ENCODE data around the gene IFNE. TPM values are rescaled to one million over a fixed set of nuclear protein-coding genes. Genes with fewer than 3 reads are reported as not detected.
A peak's percentile ranks its signal among the peaks of the same experiment; 100 is the strongest.

IFNE gene
- total and polyA plus RNA-seq, 4 donors: not detected

Small RNA genes within 50 kb of the gene (small RNA-seq; reads per million reads assigned to genes)
- gene MIR31 (0.55 reads per million, percentile 60 among the genes with 10 or more reads in this experiment), gene RF00157 (not detected)

Other genes starting within 250 kb of the IFNE start
- not detected for gene IFNA14, start 242.3 kb downstream of the IFNE start, total RNA-seq
- not detected for gene IFNA14, start 242.3 kb downstream of the IFNE start, polyA plus RNA-seq
- under 1 TPM in 1 of 2 donors, not detected in 1; 0.25 TPM for gene IFNA5, start 177.0 kb downstream of the IFNE start, total RNA-seq
- gene IFNA5, start 177.0 kb downstream of the IFNE start, polyA plus RNA-seq: not detected
- gene KLHL9, start 146.9 kb downstream of the IFNE start, total RNA-seq: 10 to 100 TPM; 14.0 to 14.5 TPM
- 1 to 10 TPM; 5.6 to 5.7 TPM for gene KLHL9, start 146.9 kb downstream of the IFNE start, polyA plus RNA-seq
- gene IFNA6, start 131.4 kb downstream of the IFNE start, total RNA-seq: not detected
- gene IFNA6, start 131.4 kb downstream of the IFNE start, polyA plus RNA-seq: not detected
- not detected for gene IFNA13, start 114.3 kb downstream of the IFNE start, total RNA-seq
- not detected for gene IFNA13, start 114.3 kb downstream of the IFNE start, polyA plus RNA-seq
- gene IFNA2, start 96.9 kb downstream of the IFNE start, total RNA-seq: not detected
- not detected for gene IFNA2, start 96.9 kb downstream of the IFNE start, polyA plus RNA-seq
- gene IFNA8, start 73.2 kb downstream of the IFNE start, total RNA-seq: not detected
- not detected for gene IFNA8, start 73.2 kb downstream of the IFNE start, polyA plus RNA-seq
- gene IFNA1, start 41.9 kb downstream of the IFNE start, total RNA-seq: not detected
- gene IFNA1, start 41.9 kb downstream of the IFNE start, polyA plus RNA-seq: not detected

Measured in liver (tissue), 5 donors.